Tibial nerve (tissue), 4 donors: ENCODE data around the gene ACAT2.

Experiments used
- CTCF ChIP-seq, 5 experiments: fragments of 200-600 bp in 3 of 5; fragments of 450-650 bp in 2 of 5; sonication (generic) in 3 of 5; IDR thresholded peaks; one replicate each; pipeline ENCODE4 v1.5.1; 2016 to 2019; ENCODE audit warnings: antibody characterized with exemption in 5 of 5, mild to moderate bottlenecking in 3 of 5, moderate library complexity in 2 of 5
- EP300 ChIP-seq, 2 donors: sonication (generic); formaldehyde crosslinking; IDR thresholded peaks; one replicate each; pipeline ENCODE4 v1.6.1; 2017; ENCODE audit warnings: antibody characterized with exemption in 2 of 2, mild to moderate bottlenecking in 1 of 2
- POLR2A ChIP-seq, 2 donors: fragments of 450-650 bp; IDR thresholded peaks; one replicate each; pipeline ENCODE4 v1.6.1; 2017; ENCODE audit warnings: antibody characterized with exemption in 2 of 2, mild to moderate bottlenecking in 2 of 2, moderate library complexity in 2 of 2

DNA sequence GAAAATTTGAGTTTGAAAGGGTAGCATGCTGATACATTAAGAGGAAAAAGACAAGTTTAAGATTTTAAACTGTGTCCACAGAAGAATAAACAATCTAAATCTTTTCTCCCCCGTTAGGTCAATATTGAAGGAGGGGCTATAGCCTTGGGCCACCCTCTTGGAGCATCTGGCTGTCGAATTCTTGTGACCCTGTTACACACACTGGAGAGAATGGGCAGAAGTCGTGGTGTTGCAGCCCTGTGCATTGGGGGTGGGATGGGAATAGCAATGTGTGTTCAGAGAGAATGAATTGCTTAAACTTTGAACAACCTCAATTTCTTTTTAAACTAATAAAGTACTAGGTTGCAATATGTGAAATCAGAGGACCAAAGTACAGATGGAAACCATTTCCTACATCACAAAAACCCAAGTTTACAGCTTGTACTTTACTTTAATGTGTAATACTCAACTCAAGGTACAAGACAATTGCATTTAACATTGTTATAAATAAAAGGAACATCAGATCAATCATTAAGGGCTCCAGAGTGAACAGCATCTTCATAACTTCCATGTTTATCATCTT lies 16.8 kb downstream of the ACAT2 start:
- no peak for TF ChIP-seq EP300 (IDR thresholded peaks at IDR 0.05)
- TF ChIP-seq CTCF (IDR thresholded peaks at IDR 0.05): no peak
- TF ChIP-seq POLR2A (IDR thresholded peaks at IDR 0.05): no peak
